ENCODE data around the gene SLIT1.
A peak's percentile ranks its signal among the peaks of the same experiment; 100 is the strongest.
"Not testable (repeated sequence)": the region's sequence is repeated elsewhere in the genome, so short reads cannot be mapped to it uniquely, and the experiment has no call there.

Gene SLIT1

GRCh38 chr10:97038688-97039087, 147.1 kb downstream of the SLIT1 start:
- DNase-seq, result no peak

GRCh38 chr10:97037365-97038361, 148.1 kb downstream of the SLIT1 start:
- peak; percentile 63 to 73 for DNase-seq

GRCh38 chr10:97034958-97035769, 150.6 kb downstream of the SLIT1 start:
- no peak for DNase-seq

- no peak for DNase-seq
Measured at GRCh38 chr10:97034301-97034700, 151.5 kb downstream of the SLIT1 start.

- not testable (repeated sequence) for DNase-seq
Measured at GRCh38 chr10:97033841-97034240, 151.9 kb downstream of the SLIT1 start.

- no peak for DNase-seq
Measured at GRCh38 chr10:97032624-97033023, 153.1 kb downstream of the SLIT1 start.

GRCh38 chr10:97031459-97031858, 154.3 kb downstream of the SLIT1 start:
- no peak for DNase-seq

GRCh38 chr10:97030894-97031293, 154.9 kb downstream of the SLIT1 start:
- no peak for DNase-seq

GRCh38 chr10:97029271-97029670, 156.5 kb downstream of the SLIT1 start:
- DNase-seq, result no peak

- DNase-seq, result no peak
Measured at GRCh38 chr10:97028832-97029178, 157.0 kb downstream of the SLIT1 start.

GRCh38 chr10:97028126-97028831, 157.5 kb downstream of the SLIT1 start:
- DNase-seq, result no peak

- peak; percentile 25 to 30 for DNase-seq
Measured at GRCh38 chr10:97025613-97026242, 160.0 kb downstream of the SLIT1 start.

GRCh38 chr10:97024168-97025073, 161.3 kb downstream of the SLIT1 start:
- no peak for DNase-seq

- no peak for DNase-seq
Measured at GRCh38 chr10:97023401-97024167, 162.2 kb downstream of the SLIT1 start.

- DNase-seq, result no peak
Measured at GRCh38 chr10:97022616-97023015, 163.1 kb downstream of the SLIT1 start.

- DNase-seq, result no peak
Measured at GRCh38 chr10:97020452-97021400, 165.0 kb downstream of the SLIT1 start.

- no peak for DNase-seq
Measured at GRCh38 chr10:97019213-97019844, 166.4 kb downstream of the SLIT1 start.

- no peak for DNase-seq
Measured at GRCh38 chr10:97018251-97019212, 167.2 kb downstream of the SLIT1 start.

All from stimulated activated CD4-positive, alpha-beta T cell treated with anti-CD3 and anti-CD28 coated beads, Interleukin-4, amount 100 ng/mL, for 4 hours (primary cell).